Sigmoid colon (tissue), 7 donors: ENCODE results near the gene SCN4B. TPM values are rescaled to one million over a fixed set of nuclear protein-coding genes. Genes with fewer than 3 reads are reported as not detected.
A peak's percentile ranks its signal among the peaks of the same experiment; 100 is the strongest.

Experiments
- DNase-seq: peaks from one replicate; pipeline ENCODE4 v3.0.0-alpha.2; 2019
- H3K27ac ChIP-seq, 4 donors: fragments of 200-600 bp; sonication (generic); one replicate each; pipeline ENCODE4 v1.5.1; 2016 to 2019; ENCODE audit warnings: mild to moderate bottlenecking in 1 of 4
- H3K27me3 ChIP-seq, 3 donors: fragments of 200-600 bp; sonication (generic); one replicate each; pipeline ENCODE4 v1.5.1; 2019; ENCODE audit warnings: mild to moderate bottlenecking in 1 of 3
- H3K36me3 ChIP-seq, 4 donors: fragments of 200-600 bp; sonication (generic); one replicate each; pipeline ENCODE4 v1.5.1; 2016 to 2019
- H3K4me1 ChIP-seq, 4 donors: fragments of 200-600 bp; sonication (generic); one replicate each; pipeline ENCODE4 v1.5.1; 2017 to 2019
- H3K4me3 ChIP-seq, 4 donors: fragments of 200-600 bp; sonication (generic); one replicate each; pipeline ENCODE4 v1.5.1; 2017 to 2019; ENCODE audit warnings: mild to moderate bottlenecking in 2 of 4, moderate library complexity in 1 of 4
- H3K9me3 ChIP-seq, 4 donors: fragments of 200-600 bp in 3 of 4; sonication (generic) in 3 of 4; one replicate each; pipeline versions ENCODE4 v1.5.1 to v1.6.1; 2013 to 2019
- CTCF ChIP-seq, 4 experiments: fragments of 450-650 bp in 3 of 4; fragments of 200-600 bp in 1 of 4; IDR thresholded peaks; one replicate each; pipeline ENCODE4 v1.5.1; 2016 to 2019; ENCODE audit warnings: antibody characterized with exemption in 4 of 4, mild to moderate bottlenecking in 3 of 4, moderate library complexity in 2 of 4
- EP300 ChIP-seq, 4 donors: sonication (generic); formaldehyde crosslinking; IDR thresholded peaks; one replicate each; pipeline ENCODE4 v1.6.1; 2017; ENCODE audit warnings: antibody characterized with exemption in 4 of 4
- POLR2A ChIP-seq, 2 donors: fragments of 450-650 bp; IDR thresholded peaks; one replicate each; pipeline ENCODE4 v1.6.1; 2016; ENCODE audit warnings: antibody characterized with exemption in 2 of 2, mild to moderate bottlenecking in 2 of 2, moderate library complexity in 2 of 2
- POLR2AphosphoS5 ChIP-seq, 4 donors: sonication (generic); formaldehyde crosslinking; IDR thresholded peaks; one replicate each; pipeline ENCODE4 v1.6.1; 2017; ENCODE audit warnings: antibody characterized with exemption in 4 of 4
- WGBS, 2 donors: extraction: QIAGEN DNeasy Blood & Tissue Kit; methylation state at CpG; one replicate each; pipeline ENCODE4 v1.1.7; 2013; 5-methylcytosine and 5-hydroxymethylcytosine counted together
- intact Hi-C: fragments of 100-400 bp; cut with DNase I; formaldehyde crosslinking; loops from one replicate; pipeline ENCODE4 v1.15.1; 2023
- polyA plus RNA-seq, 3 donors: library from polyadenylated mRNA; stranded (reverse); fragments of 200-250 nt; gene quantifications; one replicate each; pipeline ENCODE4 v1.2.3, GENCODE V29; 2013
- total RNA-seq, 4 donors: library from RNA; depleted of rRNA; stranded (reverse); fragments of >200 nt; gene quantifications; one replicate each; pipeline ENCODE4 v1.1.0, GENCODE V29; 2016
- donor health status: healthy with polysubstance abuse.
- donor health status: Bipolar disorder and iron deficiency.
- donor health status: healthy.

SCN4B gene
- total and polyA plus RNA-seq, 7 donors = 0.92 to 2.2 (median 1.3) TPM

DNA sequence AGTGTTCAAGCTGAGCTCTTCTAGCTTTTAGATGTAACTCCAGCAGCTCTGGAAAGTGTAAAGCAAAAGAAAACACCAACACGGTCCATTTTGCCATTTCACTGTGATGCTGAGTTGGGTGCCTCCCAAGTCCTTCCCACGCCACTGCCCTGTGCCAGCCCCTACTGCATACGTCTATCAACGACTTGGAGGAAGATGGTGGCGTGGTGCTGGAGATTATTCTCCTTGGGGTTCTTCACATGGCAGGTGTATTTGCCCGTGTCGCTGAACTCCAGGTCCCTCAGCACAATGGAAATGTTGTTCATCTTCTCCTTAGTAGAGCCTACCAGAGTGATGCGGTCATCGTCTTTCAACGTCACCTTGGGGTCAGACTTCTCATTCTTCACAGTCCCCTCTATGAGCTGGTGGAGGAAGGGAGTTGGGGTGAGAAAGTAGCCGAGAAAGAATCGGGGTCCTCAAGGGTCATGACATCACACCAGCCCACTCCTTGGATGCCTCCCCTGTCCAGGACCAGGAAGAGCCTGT is 8.9 kb downstream of the SCN4B start:
- DNase-seq = peak; percentile 58
- peaks cover 0 to 9% (median 7%) of the 10 kb centered on the region in 4 donors for H3K4me1 ChIP-seq
- peaks cover 0 to 53% (median 6%) of the 10 kb centered on the region in 3 donors for H3K27me3 ChIP-seq
- 70 to 84% methylated on average over 12 of the region's 12 CpGs for WGBS, 2 donors
- H3K27ac ChIP-seq = no peak overlapping the region
- no peak overlapping the region for H3K4me3 ChIP-seq
- intact Hi-C loops = loop anchor here (2.0 kb wide), 1 partner anchor 345 kb away; no protein-coding TSS in a partner anchor
- H3K9me3 ChIP-seq = no peaks in the 10 kb centered on the region
- H3K36me3 ChIP-seq = no peaks in the 10 kb centered on the region
- TF ChIP-seq POLR2AphosphoS5 (IDR thresholded peaks at IDR 0.05) (no peak), CTCF (IDR thresholded peaks at IDR 0.05) (no peak), POLR2A (IDR thresholded peaks at IDR 0.05) (no peak), EP300 (IDR thresholded peaks at IDR 0.05) (no peak)

GRCh38 chr11:118142809-118143208 is 9.8 kb downstream of the SCN4B start:
- intact Hi-C loops = no loop called here
- 22 to 27% methylated on average over 6 of the region's 6 CpGs for WGBS, 2 donors
- peaks cover 0 to 9% (median 7%) of the 10 kb centered on the region in 4 donors for H3K4me1 ChIP-seq
- no peaks in the 10 kb centered on the region for H3K36me3 ChIP-seq
- no peak overlapping the region for H3K4me3 ChIP-seq
- no peak overlapping the region for H3K27ac ChIP-seq
- H3K9me3 ChIP-seq = no peaks in the 10 kb centered on the region
- no peak for TF ChIP-seq POLR2AphosphoS5 (IDR thresholded peaks at IDR 0.05)
- no peak for TF ChIP-seq EP300 (IDR thresholded peaks at IDR 0.05)
- no peak for TF ChIP-seq POLR2A (IDR thresholded peaks at IDR 0.05)
- TF ChIP-seq CTCF (IDR thresholded peaks at IDR 0.05) = no peak
- peak; percentile 63 for DNase-seq
- peaks cover 0 to 59% (median 6%) of the 10 kb centered on the region in 3 donors for H3K27me3 ChIP-seq

DNA sequence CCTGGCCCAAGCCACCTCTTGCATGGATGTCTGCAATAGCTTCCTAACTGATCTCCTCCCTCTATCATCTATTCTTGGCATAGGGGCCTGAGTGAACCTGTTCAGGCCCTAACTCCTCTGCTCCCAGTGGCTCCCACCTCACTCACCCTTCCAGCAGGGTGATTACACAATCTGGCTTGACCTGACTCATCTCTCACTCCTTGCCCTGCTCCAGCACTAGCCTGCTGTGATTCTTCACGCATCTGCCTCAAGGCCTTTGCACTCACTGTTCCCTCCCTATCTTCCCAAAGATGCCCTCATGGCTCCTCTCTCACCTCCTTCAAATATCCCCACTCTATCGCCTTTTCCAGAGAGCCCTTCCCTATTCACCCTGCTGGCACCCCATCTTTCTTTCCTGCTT is 10.5 kb downstream of the SCN4B start:
- Histone ChIP-seq H3K36me3 (no peaks in the 10 kb centered on the region), H3K27ac (no peak overlapping the region), H3K4me3 (no peak overlapping the region), H3K27me3 (peaks cover 0 to 60% (median 6%) of the 10 kb centered on the region in 3 donors), H3K9me3 (no peaks in the 10 kb centered on the region), H3K4me1 (peaks cover 0 to 9% (median 7%) of the 10 kb centered on the region in 4 donors)
- TF ChIP-seq POLR2AphosphoS5 (IDR thresholded peaks at IDR 0.05) (no peak), POLR2A (IDR thresholded peaks at IDR 0.05) (no peak), CTCF (IDR thresholded peaks at IDR 0.05) (no peak), EP300 (IDR thresholded peaks at IDR 0.05) (no peak)
- peak; percentile 34 for DNase-seq
- intact Hi-C loops = no loop called here
- WGBS, 2 donors = 60 to 66% methylated on average over 2 of the region's 2 CpGs

DNA sequence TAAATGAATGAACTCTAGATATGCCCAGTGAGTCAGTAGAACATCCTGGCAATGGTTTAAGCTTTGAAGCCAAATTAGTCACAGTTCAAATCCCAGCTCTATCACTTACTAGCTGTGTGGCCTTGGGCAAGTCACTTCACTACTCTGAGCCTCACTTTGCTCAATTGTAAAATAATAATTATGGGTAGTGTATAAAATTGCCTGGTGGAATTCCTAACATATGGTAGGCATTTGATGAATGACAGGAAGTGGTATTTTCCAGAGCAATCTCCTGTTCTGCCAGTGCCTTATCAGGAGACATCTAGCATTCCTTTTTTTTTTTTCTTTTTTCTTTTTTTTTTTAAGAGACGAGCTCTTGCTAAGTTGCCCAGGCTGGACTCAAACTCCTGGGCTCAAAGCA is 13.0 kb downstream of the SCN4B start:
- Histone ChIP-seq H3K27ac (no peak overlapping the region), H3K36me3 (no peaks in the 10 kb centered on the region), H3K4me3 (no peak overlapping the region), H3K9me3 (no peaks in the 10 kb centered on the region), H3K27me3 (peaks cover 2 to 72% (median 6%) of the 10 kb centered on the region in 3 donors), H3K4me1 (no peaks in the 10 kb centered on the region)
- intact Hi-C loops = no loop called here
- TF ChIP-seq CTCF (IDR thresholded peaks at IDR 0.05) (no peak), EP300 (IDR thresholded peaks at IDR 0.05) (no peak), POLR2A (IDR thresholded peaks at IDR 0.05) (no peak), POLR2AphosphoS5 (IDR thresholded peaks at IDR 0.05) (no peak)
- no peak for DNase-seq
- 38 to 48% methylated on average over 1 of the region's 1 CpG for WGBS, 2 donors
